GM18520 (cell line): ENCODE results near the gene TAS2R60.
"Not testable (repeated sequence)": the region's sequence is repeated elsewhere in the genome, so short reads cannot be mapped to it uniquely, and the experiment has no call there.

ENCODE experiments used
- ATAC-seq: cut with Tn5 transposase; IDR thresholded peaks from one replicate; pipeline ENCODE4 v1.9.1; 2021; ENCODE audit not compliant: unreplicated experiment

TAS2R60 gene

GRCh38 chr7:143443153-143443552, at the start of gene TAS2R60:
TSS of gene TAS2R60 (plus strand) at chr7:143443453. CDS start at chr7:143443453, 0 bp downstream.
- ATAC-seq, result no peak

DNA sequence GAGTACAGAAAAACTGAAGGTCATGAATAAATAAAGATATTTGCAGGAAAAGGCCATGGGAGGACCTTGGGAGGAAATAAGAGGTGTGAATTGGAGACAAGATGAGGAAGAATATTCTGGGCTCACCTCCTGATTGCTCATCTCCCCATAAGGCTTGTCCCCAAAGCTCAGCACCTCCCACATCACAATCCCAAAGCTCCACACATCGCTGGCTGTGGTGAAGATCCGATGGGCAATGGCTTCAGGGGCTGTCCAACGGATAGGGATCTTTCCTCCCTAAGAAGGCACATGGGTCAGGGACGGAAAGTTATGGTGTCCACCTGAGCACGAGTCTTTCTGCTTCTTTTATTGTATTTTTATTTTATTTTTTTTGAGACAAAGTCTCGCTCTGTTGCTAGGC, 49.2 kb upstream of the TAS2R60 start:
- no peak for ATAC-seq

DNA sequence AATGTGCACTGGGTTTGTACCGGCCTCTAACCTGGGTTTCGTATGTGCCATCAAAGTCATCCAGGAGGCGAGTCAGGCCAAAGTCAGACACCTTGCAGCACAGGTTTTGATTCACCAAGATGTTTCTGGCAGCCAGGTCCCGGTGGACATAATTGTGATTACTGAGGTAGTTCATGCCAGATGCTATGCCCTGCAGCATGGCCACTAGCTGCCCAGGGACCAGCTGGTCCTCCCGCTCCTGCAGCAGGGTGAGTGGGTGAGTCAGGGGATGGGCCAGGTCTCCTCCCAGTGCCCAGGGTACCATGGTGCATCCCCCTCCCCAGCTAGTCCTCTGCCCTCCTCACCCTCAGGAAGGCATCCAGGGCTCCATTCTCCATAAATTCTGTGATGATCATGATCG, 48.5 kb upstream of the TAS2R60 start:
- ATAC-seq, result no peak

DNA sequence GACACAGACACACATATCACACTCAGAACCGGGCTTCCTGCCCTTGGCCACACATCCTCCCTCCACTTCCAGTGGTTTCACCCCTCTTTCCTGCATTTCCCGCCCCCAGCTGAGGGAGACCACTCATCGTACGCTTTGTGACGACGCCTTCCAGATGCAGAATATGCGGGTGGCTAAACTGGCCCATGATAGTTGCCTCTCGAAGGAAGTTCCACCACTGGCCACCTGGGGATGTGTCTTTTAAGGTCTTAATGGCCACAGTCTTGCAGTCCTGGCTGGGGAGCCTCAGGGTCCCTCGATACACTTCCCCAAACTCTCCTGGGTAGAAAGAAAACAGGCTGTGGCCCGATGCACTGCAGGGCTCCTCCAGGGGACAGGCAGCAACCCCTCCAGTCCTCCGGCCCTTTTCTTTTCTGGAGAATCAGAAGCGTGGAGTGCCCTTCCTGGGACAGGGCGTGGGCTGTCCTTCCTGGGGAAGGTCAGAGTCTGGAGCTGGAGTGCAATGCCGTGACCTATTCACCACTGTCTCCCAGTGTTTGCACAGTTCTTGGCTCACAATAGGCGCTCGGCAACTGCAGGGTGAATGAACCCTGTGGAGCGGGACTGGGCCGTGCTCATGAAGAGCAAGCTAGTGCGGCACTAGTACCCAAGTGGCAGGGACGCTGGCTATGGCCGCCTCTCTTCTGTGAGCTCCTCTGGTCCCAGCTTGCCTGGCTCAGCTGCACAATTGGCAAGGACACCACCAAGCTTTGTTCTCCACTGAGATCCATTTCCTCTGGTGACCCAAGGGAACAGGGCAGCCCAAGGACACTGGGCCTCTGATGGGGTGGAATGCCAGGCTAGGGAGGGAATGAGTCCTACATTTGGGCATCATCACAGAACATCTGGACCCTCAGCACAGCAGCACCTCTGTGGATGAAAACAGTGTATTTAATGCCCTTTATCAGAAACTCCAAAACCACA, 47.8 kb upstream of the TAS2R60 start:
- ATAC-seq, result no peak

GRCh38 chr7:143396182-143396581, 47.1 kb upstream of the TAS2R60 start:
- no peak for ATAC-seq

- ATAC-seq, result no peak
Observed at GRCh38 chr7:143396625-143397556, 46.4 kb upstream of the TAS2R60 start.

DNA sequence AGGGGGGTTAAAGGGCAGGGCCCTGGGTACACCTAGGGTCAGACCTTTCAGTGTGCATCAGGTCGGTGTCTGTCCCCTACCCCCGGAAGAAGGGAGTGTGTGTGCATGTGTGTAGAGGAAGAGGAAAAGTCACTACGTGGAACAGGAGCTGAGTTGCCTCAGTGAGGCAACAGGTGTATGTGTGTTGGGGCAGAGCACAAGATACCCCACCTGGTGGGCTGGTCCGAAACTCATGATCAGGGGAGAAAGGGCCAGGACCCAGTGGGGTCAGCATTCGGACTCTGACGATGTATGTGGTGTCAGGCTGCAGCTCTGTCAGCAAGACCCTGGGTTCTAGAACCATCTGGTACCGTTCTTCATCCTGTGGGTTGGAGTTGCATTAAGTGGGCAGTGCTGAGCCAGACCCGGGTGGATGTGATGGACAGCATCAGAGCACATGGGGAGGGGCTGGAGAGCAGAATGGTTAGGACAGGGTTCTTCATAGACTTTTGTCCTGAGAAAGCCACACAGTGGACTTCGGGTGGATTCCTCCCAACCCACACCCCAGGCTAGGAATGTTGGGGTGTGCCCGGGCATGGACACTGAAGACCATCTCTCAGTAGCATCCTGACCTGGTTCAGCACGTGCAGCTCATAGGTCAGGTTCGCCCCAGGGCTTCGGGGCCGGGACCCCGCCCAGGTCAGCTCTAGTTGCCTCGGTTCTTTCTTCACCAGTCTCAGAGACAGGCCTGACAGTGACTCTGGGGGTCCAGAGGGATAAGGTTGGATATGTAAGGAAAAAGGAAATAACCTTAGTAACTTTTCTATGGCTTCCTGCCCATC, 45.3 kb upstream of the TAS2R60 start:
- no peak for ATAC-seq

- ATAC-seq, result no peak
Observed at GRCh38 chr7:143398616-143399015, 44.6 kb upstream of the TAS2R60 start.

DNA sequence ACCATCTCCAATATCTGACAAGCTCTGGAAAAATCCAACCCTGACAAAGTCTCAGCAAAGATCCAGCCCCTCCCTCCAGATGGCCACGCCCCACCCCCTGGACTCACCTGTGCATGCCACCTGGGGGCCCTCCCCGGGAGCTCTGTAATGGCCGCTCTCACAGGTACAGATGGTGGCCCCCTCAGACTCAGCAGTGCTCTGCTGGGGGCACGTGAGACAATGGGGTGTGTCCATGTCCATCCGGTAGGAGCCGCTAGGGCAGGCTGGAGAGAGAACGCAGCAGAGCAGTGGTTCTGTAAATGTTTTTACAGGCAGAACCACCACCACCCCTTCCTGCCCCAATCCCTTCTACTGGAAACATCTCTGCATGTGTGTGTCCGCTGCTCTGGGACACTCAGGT, 44.1 kb upstream of the TAS2R60 start:
- ATAC-seq, result no peak

- ATAC-seq, result no peak
Observed at GRCh38 chr7:143399642-143400041, 43.6 kb upstream of the TAS2R60 start.

GRCh38 chr7:143401265-143401664, 42.0 kb upstream of the TAS2R60 start:
- ATAC-seq, result no peak

DNA sequence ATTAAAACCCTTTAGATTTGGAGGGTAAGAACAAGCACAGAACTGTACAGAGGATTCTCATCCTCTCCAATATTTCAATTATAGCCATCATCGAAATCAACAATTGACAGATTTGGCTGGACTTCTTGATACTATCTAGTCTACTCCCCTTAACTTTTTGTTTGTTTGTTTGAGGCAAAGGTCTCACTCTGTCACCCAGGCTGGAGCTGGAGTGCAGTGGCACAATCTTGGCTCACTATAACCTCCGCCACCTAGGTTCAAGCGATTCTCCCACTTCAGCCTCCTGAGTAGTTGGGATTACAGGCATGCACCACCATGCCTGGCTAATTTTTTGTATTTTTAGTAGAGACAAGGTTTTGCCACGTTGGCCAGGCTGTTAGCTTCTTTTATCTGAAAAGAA, 41.0 kb upstream of the TAS2R60 start:
- not testable (repeated sequence) for ATAC-seq

GRCh38 chr7:143405173-143406001, 37.9 kb upstream of the TAS2R60 start:
- no peak for ATAC-seq

- ATAC-seq, result no peak
Observed at GRCh38 chr7:143406002-143406357, 37.3 kb upstream of the TAS2R60 start.

GRCh38 chr7:143407287-143408251, 35.7 kb upstream of the TAS2R60 start:
- no peak for ATAC-seq

DNA sequence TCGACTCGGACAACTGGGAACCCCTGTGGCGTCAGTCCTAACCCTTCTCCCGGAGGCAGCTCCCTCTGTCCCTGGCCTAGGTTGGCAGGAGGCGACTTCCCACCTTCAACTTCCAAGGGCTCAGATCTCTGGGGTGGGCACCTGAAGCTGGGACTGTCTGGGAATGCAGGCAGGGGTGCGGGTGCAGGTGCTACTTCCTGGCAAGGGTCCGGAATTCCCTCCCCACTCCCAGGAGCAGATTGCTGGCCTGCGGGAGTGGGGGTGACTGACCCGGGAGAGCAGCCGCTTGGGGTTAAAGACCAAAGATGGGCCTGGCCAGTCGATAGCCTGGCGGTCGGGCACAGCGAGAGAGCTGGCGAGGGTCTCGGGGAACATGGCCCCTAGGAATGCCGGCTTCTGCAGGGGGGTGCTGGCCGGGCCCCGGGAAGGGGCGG, 35.0 kb upstream of the TAS2R60 start:
- ATAC-seq, result no peak

- ATAC-seq, result no peak
Observed at GRCh38 chr7:143408686-143409561, 34.3 kb upstream of the TAS2R60 start, which contains the start of gene EPHA1. TSS of gene EPHA1 (minus strand) at chr7:143408856. CDS start at chr7:143408805, 51 bp downstream.
